ENCODE data around the gene PLEKHA5. TPM values are rescaled to one million over a fixed set of nuclear protein-coding genes. Genes with fewer than 3 reads are reported as not detected.
"Not testable (repeated sequence)": the region's sequence is repeated elsewhere in the genome, so short reads cannot be mapped to it uniquely, and the experiment has no call there.

The PLEKHA5 gene
- total and polyA plus RNA-seq, 3 experiments from 2014 or later: 5.5 to 8.6 (median 5.7) TPM

- DNase-seq; H3K27me3 ChIP-seq (ENCODE audit: insufficient read depth, low read length, poor library complexity, severe bottlenecking); H3K27ac Mint-ChIP-seq; H3K4me3 Mint-ChIP-seq; CTCF ChIA-PET; H3K4me3 ChIP-seq (ENCODE audit: low read length); H3K9me3 Mint-ChIP-seq; H3K27me3 Mint-ChIP-seq; H3K36me3 ChIP-seq (ENCODE audit: insufficient read depth, low read length); H3K4me1 Mint-ChIP-seq; H3K36me3 Mint-ChIP-seq; POLR2A ChIA-PET; H3K27ac ChIP-seq (ENCODE audit: low read depth, low read length); H3K4me1 ChIP-seq (ENCODE audit: insufficient read depth, low read length); H3K9me3 ChIP-seq (ENCODE audit: low read length): not testable (repeated sequence)
Observed at GRCh38 chr12:19413582-19413981, 284.0 kb downstream of the PLEKHA5 start.

- no peaks in the 10 kb centered on the region for H3K27me3 ChIP-seq (ENCODE audit: insufficient read depth, low read length, poor library complexity, severe bottlenecking)
- Mint-ChIP-seq H3K27me3 (peaks cover 0 to 2% of the 10 kb centered on the region in 2 donors), H3K4me1 (no peaks in the 10 kb centered on the region), H3K36me3 (no peaks in the 10 kb centered on the region), H3K27ac (peak overlapping the region in 1 of 8 donors; percentile 25), H3K4me3 (no peak overlapping the region), H3K9me3 (no peaks in the 10 kb centered on the region)
- DNase-seq: no peak
- H3K36me3 ChIP-seq (ENCODE audit: insufficient read depth, low read length): no peaks in the 10 kb centered on the region
- no peak overlapping the region for H3K27ac ChIP-seq (ENCODE audit: low read depth, low read length)
- H3K9me3 ChIP-seq (ENCODE audit: low read length): no peaks in the 10 kb centered on the region
- no peak overlapping the region for H3K4me3 ChIP-seq (ENCODE audit: low read length)
- POLR2A ChIA-PET: no interaction called here
- CTCF ChIA-PET: no interaction called here
- no peaks in the 10 kb centered on the region for H3K4me1 ChIP-seq (ENCODE audit: insufficient read depth, low read length)
Observed at GRCh38 chr12:19415563-19415962, 286.0 kb downstream of the PLEKHA5 start.

GRCh38 chr12:19419086-19419485, 289.6 kb downstream of the PLEKHA5 start:
- peaks cover 0 to 6% (median 0%) of the 10 kb centered on the region in 3 donors for H3K4me1 Mint-ChIP-seq
- no peaks in the 10 kb centered on the region for H3K27me3 Mint-ChIP-seq
- no peaks in the 10 kb centered on the region for H3K27me3 ChIP-seq (ENCODE audit: insufficient read depth, low read length, poor library complexity, severe bottlenecking)
- CTCF ChIA-PET: no interaction called here
- H3K36me3 Mint-ChIP-seq: peaks cover 0 to 3% (median 0%) of the 10 kb centered on the region in 3 donors
- DNase-seq: no peak
- H3K9me3 ChIP-seq (ENCODE audit: low read length): no peaks in the 10 kb centered on the region
- H3K36me3 ChIP-seq (ENCODE audit: insufficient read depth, low read length): no peaks in the 10 kb centered on the region
- H3K4me3 Mint-ChIP-seq: no peak overlapping the region
- no peaks in the 10 kb centered on the region for H3K9me3 Mint-ChIP-seq
- H3K4me3 ChIP-seq (ENCODE audit: low read length): no peak overlapping the region
- H3K27ac Mint-ChIP-seq: no peak overlapping the region
- H3K4me1 ChIP-seq (ENCODE audit: insufficient read depth, low read length): no peaks in the 10 kb centered on the region
- no peak overlapping the region for H3K27ac ChIP-seq (ENCODE audit: low read depth, low read length)
- POLR2A ChIA-PET: no interaction called here

- Histone ChIP-seq H3K4me3 (ENCODE audit: low read length) (no peak overlapping the region), H3K27me3 (ENCODE audit: insufficient read depth, low read length, poor library complexity, severe bottlenecking) (no peaks in the 10 kb centered on the region), H3K4me1 (ENCODE audit: insufficient read depth, low read length) (no peaks in the 10 kb centered on the region), H3K9me3 (ENCODE audit: low read length) (no peaks in the 10 kb centered on the region), H3K27ac (ENCODE audit: low read depth, low read length) (no peak overlapping the region), H3K36me3 (ENCODE audit: insufficient read depth, low read length) (no peaks in the 10 kb centered on the region)
- Mint-ChIP-seq H3K4me3 (no peak overlapping the region), H3K36me3 (peaks cover 0 to 4% (median 0%) of the 10 kb centered on the region in 3 donors), H3K9me3 (no peaks in the 10 kb centered on the region), H3K27me3 (no peaks in the 10 kb centered on the region), H3K27ac (peak overlapping the region in 1 of 8 donors; percentile 88), H3K4me1 (peaks cover 0 to 6% (median 0%) of the 10 kb centered on the region in 3 donors)
- ChIA-PET CTCF (no interaction called here), POLR2A (no interaction called here)
- no peak for DNase-seq
Observed at GRCh38 chr12:19421503-19422282, 292.2 kb downstream of the PLEKHA5 start.

- ChIA-PET POLR2A (no interaction called here), CTCF (no interaction called here)
- no peak overlapping the region for H3K4me3 ChIP-seq (ENCODE audit: low read length)
- no peak for DNase-seq
- no peak overlapping the region for H3K4me3 Mint-ChIP-seq
- H3K27ac ChIP-seq (ENCODE audit: low read depth, low read length): no peak overlapping the region
- no peaks in the 10 kb centered on the region for H3K36me3 ChIP-seq (ENCODE audit: insufficient read depth, low read length)
- peaks cover 0 to 10% (median 0%) of the 10 kb centered on the region in 3 donors for H3K36me3 Mint-ChIP-seq
- H3K27me3 Mint-ChIP-seq: peaks cover 0 to 1% of the 10 kb centered on the region in 2 donors
- H3K27me3 ChIP-seq (ENCODE audit: insufficient read depth, low read length, poor library complexity, severe bottlenecking): no peaks in the 10 kb centered on the region
- no peaks in the 10 kb centered on the region for H3K4me1 ChIP-seq (ENCODE audit: insufficient read depth, low read length)
- H3K9me3 ChIP-seq (ENCODE audit: low read length): no peaks in the 10 kb centered on the region
- H3K4me1 Mint-ChIP-seq: peaks cover 0 to 9% (median 2%) of the 10 kb centered on the region in 3 donors
- no peak overlapping the region for H3K27ac Mint-ChIP-seq
- H3K9me3 Mint-ChIP-seq: peaks cover 0 to 3% (median 0%) of the 10 kb centered on the region in 5 donors
Observed at GRCh38 chr12:19423166-19423930, 293.8 kb downstream of the PLEKHA5 start.
